GM18519 (cell line): ENCODE data around the gene PRIM1.
"Not testable (repeated sequence)": the region's sequence is repeated elsewhere in the genome, so short reads cannot be mapped to it uniquely, and the experiment has no call there.

Experiments
- ATAC-seq: cut with Tn5 transposase; IDR thresholded peaks from one replicate; pipeline ENCODE4 v1.9.1; 2021; ENCODE audit warnings: mild to moderate bottlenecking, moderate library complexity; ENCODE audit not compliant: unreplicated experiment, low FRiP score

PRIM1 gene

DNA sequence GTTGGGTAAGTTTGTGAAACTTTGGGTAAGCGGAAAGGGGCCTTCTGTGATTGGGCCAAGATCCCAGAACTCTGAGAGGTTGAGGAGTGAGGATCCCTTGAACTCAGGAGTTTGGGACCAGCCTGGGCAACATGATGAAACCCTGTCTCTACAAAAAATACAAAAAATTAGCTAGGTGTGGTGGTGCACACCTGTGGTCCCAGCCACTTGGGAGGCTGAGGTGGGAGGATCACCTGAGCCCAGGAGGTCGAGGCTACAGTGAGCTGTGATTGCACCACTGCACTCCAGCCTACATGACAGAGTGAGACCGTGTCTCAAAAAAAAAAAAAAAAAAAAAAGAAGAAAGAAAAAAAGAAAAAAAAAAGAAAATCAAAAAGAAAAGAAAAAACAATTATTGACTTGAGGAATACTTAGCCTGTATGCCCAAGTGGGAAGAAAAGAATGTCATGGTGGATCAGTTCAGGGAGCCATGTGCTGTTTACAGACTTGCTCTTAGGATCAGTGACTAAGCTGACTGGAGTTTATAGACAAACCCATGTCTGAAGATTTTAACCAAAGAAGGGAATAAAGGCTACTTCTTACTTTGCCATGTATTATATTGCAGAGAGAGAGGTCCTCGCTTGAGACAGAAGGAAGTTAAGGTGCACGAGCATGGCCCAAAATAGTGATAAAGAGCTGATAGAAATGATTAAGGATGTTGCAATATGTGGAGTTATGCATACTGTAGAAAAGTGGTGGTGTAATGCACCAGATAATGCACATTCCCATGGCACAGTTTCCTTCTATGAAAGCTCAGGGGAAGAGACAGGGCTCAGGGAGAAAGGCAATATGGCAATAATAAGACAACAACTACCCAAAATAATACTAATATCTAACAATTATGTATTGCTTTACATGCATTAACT, 11.9 kb upstream of the PRIM1 start:
- ATAC-seq: no peak

DNA sequence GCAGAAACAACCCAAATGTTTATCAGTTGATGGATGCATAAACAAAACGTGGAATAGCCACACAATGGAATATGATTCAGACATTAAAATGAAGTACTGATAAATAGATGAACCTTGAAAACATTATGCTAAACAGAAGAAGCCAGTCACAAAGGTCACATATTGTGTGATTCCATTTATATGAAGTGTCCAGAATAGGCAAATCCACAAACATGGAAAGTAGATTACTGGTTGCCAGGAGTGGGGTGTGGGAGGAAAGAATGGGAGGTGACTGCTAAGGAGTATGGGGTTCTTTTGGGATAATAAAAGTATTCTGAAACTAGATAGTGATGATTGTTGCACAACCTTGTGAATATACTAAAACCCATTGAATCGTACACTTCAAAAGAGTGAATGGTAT, 9.7 kb upstream of the PRIM1 start:
- ATAC-seq: no peak

DNA sequence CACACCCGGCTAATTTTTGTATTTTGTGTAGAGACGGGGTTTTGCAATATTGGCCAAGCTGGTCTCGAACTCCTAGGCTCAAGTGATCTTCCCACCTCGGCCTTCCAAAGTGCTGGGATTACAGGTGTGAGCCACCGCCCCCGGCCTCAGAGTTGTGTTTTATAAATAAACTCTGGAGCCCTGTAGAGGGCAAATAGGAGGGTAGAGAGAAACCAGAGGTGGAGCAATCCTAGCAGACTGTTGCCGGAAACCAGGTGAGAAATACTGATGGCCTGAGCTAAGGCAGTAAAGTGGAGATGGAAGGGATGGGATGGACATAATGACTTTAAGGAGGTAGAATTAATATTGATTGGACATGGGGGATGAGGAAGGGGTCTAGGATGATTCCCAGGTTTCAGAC, 8.3 kb upstream of the PRIM1 start:
- ATAC-seq: no peak

DNA sequence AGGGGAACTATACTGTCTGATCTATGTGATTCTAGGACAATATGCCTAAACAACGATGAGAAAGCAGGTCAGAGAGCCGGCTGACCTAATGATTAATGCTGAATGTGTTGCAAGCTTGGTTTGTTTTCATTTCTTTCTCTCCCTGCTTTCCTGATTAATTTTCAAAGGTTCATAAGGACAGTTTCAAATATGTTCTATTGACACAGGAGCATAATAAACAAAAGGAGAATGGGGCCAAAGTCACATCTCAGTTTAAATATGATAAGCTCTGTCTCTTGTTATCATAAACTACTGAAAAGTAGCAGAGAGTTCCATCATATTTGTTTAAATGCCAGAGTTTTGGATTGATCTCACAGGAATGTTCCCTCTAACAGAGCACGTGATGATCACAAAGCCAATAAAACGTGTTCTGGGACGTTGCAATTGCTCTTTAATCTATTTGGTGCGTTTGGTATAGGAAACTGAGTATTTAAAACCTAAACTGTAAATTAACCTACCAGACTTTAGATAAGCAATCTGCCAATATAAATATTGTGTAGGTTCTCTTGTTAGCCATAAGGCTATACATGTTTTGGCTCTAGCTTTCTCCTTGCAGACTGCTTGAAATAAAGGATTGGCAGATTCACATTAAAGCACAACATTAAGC, 7.3 kb upstream of the PRIM1 start:
- no peak for ATAC-seq

DNA sequence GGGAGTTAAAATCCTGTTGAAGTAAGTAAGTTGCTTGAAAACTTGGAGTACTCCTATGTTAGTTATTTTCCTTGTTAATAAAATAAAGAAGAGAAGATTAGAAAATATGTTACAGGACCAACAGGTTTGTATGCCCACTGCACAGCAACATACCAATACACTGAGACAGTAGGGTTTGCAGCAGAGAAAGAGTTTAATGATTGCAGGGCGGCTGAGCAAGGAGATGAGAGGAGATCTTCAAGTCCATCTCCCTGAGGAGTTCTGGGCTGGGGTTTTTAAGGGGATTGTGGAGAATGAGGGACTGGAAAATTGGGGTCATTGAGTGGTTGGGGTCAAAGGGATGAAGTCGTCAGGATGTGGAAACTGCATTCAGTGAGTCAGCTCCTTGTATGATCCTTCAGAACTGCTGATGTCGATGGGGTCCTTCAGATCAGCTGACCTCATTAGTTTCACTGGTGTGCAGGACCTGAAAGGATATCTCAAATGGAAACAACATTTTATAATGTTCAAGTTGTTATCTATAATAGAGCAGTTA, 6.7 kb upstream of the PRIM1 start:
- ATAC-seq: no peak

DNA sequence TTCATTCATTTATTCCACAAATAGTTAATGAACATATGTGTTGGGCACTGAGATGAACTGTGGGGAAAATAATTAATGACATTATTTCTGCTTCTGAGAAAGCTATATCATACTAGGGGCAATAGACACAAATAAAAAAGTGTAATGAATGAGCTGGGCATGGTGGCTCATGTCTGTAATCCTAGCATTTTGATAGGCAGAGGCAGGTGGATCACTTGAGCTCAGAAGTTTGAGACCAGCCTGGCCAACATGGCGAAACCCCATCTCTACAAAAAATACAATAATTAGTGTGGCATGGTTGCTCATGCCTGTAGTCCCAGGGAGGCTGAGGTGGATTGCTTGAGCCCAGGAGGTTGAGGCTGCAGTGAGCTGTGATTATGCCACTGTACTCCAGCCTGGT, 5.8 kb upstream of the PRIM1 start:
- ATAC-seq: not testable (repeated sequence)

DNA sequence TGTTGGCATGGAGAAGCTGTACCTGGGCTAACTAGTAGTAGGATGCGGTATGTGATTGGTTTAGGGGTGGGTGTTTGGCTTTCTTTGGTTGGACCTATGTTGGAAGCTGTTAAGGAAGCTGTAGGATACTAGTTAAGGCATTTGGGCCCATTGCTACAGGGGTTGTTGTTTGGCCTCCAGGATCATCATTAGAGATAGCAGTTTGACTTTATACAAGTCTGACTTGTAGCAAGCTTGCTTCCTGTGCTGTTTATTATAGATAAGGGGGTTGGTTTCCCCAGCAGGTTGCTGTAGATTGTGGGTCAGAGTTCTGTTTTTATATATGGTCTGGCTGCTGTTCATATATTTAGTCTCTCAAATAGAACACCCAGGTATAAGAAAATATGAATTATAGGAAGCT, 1.4 kb upstream of the PRIM1 start:
- no peak for ATAC-seq

DNA sequence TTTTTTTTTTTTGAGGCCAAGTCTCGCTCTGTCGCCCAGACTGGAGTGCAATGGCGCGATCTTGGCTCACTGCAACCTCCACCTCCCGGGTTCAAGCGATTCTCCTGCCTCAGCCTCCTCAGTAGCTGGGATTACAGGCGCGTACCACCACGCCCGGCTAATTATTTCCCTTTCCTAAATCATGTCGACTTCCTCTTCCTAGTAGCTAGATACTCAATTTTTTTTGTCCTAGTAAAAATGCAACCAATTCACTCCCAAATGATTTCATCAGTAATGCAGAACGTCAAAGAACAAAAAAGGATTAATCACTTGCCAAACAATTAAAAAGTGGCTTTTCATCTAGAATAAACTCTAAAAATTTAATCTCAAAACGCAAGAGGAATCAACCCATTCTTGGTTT, 1.5 kb downstream of the PRIM1 start:
- not testable (repeated sequence) for ATAC-seq

DNA sequence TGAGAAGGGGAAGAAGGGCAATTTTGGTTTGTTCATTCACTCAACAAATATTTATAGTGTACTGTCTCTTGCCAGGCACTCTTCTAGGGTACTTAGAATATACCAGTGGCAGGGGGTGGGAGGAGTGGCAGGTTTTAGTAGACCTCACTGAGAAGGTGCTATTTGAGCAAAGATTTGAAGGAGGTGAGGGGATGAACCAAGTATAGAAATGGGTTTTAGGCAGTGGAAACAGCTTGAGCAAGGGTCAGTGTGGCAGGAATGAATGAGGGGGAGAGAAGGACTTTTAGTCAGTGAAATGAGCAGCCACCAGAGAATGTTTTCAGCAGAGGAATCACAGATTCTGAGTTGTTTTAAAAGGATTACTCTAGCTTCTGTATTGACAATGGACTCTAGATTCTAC, 2.3 kb downstream of the PRIM1 start:
- ATAC-seq: no peak

DNA sequence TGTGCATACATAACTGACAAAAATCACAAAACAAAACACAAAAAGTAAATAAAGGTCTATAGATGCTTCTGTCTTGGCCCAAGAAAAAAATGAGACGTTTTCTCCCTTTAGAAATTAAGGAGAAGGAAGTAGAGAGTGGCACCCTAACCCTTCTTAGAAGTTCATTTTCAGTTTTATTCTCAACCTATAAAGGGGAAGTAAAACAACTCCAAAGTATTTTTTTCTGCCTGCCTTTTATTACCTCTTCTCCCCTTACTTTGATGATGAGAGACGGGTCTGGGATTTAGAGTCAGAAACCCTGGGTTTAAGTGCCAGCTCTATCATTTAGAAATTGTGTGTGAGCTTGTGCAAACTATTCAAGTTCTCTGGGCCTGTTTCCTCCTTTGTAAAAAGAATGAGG, 2.8 kb downstream of the PRIM1 start:
- no peak for ATAC-seq

DNA sequence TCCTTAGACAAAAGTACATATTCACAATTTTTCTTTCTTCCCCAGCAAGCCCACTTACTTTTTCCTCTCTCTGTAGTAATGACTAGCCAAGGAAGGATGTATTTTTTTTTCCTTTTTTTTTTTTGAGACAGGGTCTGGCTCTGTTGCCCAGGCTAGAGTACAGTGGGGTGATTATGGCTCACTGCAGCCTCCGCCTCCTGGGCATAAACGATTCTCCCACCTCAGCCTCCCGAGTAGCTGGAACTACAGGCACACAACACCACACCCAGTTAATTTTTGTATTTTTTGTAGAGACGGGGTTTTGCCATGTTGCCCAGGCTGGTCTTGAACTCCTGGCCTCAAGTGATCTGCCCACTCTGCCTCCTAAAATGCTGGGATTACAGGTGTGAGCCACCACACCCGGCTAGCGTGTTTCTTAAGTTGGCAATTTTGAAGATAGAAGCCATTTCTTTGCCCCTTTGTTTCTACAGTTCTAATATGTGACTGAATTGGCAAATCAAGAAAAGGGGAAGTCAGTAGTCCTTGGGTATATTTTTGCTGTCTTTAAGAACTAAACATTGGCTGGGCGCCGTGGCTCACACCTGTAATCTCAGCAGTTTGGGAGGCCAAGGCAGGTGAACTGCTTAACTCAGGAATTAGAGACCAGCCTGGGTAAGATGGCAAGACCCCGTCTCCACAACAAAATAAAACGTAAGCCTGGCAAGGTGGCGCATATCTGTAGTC, 23.8 kb downstream of the PRIM1 start:
- no peak for ATAC-seq

DNA sequence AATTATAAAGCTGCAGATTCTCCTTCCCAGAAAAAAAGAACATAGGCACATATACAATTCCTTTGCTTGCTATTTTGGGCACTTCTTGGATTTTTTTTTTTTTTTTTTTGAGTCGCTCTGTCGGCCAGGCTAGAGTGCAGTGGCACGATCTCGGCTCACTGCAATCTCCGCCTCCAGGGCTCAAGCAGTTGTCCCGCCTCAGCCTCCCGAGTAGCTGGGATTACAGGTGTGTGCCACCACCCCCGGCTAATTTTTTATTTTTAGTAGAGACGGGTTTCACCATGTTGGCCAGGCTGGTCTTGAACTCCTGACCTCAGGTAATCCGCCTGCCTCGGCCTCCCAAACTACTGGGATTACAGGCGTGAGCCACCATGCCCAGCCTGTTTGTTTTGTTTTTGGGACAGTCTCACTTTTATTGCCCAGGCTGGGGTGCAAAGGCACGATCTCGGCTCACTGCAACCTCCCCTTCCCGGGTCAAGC, 25.9 kb downstream of the PRIM1 start:
- ATAC-seq: not testable (repeated sequence)

DNA sequence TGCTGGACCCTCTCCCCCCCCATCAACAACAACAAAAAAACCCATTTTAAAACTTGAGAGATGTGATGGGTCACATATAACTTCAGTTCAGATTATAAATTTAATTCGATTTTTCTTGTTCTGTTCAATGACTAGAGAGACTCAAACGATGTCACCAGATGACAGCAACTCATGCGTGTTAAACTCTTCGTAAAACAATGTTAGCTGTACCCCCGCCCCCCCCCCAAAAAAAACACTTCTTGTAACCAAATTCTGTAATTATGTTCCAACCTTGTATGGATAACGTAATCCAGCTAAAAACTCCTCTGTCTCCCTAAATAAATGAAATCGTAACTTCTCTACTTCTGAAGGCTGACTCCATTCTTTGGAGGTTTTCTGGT, 26.4 kb downstream of the PRIM1 start:
- ATAC-seq: no peak

DNA sequence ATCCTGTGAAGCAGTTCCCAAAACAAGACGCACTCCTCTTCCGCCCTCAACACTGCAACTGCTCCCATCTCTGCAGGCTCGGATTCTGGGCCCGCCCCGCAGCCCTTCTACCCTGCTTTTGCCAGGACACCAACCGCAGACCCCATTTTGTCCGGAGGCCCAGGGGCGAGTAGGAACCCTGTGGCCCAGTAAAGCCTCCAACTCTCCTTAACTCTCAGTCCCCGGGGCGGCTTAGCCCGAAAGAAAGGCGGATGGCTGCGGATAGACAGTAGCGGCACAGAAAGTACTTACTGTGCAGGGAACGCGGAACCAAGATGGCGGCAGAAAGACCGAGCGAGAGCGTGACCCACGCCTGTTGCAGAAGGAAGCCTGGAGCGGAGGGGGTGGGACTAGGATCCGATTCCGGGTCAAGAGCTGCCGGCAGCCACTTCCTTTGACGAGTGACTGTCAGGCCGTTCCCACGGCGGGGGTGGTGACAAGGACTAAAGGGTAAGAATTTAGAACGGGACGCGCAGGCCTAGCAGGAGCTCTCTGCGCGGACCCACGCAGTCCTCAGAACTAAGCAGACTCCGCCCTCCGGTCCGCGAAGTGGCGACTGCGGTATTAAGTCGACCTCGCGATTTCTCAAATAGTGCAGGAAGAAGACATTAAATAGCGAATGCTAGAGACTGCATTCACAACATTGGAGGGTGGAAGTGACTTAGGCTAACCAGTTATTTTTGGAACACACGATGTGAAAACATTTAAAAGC, 27.0 kb downstream of the PRIM1 start, which contains the start of gene NACA:
Gene NACA, minus strand, starts transcription at position 328 of the 751 bp plus-strand sequence. CDS start 778 bp downstream, outside the sequence.
- ATAC-seq: peak; percentile 88

DNA sequence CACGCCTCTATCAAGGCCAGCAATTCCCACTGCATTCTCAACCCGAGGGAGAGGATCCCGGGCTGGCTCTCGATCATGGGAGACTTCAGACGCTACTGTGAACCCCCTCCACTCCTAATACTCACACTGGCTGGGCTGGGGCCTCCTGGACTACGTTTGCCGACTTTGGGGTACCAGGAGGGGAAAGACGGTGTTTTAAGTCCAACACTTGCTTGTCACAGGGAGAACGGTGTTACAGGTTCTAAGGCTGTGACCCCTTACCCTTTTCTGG, 27.5 kb downstream of the PRIM1 start:
- no peak for ATAC-seq

DNA sequence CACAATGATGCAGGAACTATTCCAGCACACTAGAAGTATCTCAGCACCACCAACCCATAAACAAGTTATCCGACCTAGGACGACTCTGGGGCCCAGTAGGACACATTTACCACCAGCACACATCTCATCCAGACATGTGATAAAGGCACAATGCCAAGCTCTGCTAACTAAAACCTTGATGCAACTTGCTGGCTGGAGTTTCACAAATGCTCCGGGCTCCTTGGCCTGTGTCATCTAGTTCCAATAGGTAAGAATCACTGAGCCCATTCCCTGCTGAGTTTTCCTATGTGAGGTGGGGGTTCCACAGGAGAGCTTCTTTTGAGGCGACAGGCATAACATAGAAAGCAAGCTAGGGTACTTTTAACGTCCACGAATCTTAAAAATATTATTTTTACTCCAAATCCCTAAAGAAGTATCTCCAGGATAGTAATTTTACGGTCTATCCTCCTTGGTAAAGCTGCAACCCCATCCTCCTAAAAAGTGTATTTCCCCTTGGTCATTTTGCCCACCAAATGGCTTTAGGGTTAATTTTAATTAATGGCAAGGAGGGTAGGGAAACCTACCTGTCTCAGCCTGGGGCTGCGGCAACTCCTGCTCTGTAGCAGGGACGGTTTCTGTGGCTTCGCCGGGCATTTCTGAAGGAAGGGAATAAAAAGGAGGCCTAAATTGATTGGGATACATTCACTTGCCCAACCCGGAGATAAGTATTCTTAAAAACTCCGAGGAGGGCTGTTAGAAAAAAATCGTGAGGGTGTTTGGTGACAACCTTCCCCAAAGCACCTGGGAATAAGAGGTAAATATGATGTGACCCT, 28.0 kb downstream of the PRIM1 start:
- ATAC-seq: no peak

DNA sequence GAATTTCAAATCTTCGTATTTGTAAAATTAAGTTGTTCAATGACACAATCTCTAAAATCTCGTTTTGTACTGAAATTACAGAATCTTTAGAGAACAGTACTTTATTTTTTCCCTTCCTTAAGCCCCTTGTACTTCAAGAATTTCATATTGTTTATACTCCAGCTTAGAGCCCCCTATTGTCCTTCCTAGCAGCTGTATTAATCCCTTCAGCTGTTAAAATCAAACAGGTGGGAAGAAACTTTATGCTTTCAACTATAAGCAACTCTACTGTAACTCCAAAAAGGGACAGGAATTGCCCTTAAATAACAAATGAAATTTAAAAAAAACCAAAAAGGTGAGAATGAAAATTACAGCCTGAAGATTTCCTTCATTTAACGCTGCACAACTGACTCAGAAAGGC, 28.8 kb downstream of the PRIM1 start:
- no peak for ATAC-seq

DNA sequence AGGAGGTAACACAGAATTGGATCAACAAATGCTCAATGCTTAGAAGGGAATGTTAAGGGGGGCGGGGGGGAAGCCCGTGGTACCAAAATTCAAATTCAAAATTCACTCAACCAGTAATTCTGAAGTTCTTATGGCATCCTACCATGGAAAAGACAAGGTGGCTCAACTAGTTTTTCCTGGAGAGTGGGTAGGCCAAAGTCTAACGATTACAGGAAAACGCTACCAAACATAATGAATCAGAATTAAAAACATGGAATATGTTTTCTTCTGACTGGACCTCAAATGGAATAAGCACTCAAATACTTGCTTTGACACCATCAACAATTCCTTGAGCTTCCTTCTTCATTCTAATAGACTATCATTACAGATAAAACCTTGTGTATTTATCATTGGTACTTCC, 29.3 kb downstream of the PRIM1 start:
- no peak for ATAC-seq

DNA sequence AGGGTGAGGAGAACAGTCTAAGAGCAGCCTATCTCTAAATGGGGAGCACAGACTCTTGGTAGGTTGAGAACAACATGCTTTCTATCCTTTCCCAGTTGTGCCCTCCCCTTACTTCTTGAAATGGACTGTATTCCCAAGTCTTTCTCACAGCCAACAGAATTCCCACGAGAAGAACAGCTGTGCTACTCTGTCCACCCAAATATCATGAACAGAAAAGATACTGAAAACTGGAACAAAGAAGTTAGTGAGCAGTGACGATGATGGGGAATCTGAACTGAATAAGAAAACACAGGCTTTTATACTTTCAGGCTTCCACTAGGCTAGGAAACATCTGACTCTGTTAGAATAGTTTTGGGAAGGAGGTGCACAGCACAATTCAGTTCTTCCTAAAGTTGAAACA, 30.4 kb downstream of the PRIM1 start:
- ATAC-seq: no peak

DNA sequence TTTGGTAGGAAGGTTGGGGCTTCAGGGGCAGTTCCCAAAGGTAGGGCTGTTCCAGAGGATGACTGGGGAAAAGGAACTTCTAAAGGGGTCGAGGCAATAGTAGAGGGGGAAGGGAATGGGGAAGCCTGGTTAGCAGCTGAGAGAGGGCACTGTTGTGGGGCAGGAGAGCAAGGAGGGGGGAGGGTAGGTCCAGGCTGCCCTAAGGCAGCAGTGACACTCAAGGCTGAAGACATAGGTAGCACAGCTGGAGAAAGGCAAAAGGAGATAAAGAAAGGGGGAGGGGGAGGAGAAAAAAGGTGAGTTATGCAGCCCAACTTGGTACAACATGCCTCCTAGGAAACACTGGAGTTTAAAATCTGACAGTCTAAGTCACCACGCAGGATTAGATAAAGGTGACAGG, 30.9 kb downstream of the PRIM1 start:
- no peak for ATAC-seq
